Measurements from ENCODE around the gene ARMH1. TPM values are rescaled to one million over a fixed set of nuclear protein-coding genes. Genes with fewer than 3 reads are reported as not detected.

ARMH1 gene
- total RNA-seq = 1.1 TPM in 1 of 2 replicates, not detected in the other

GRCh38 chr1:44674113-44675000 is at the start of gene ARMH1, which contains the start of gene TMEM53:
ARMH1 (plus strand) TSS chr1:44674714; CDS start chr1:44689698, 14,984 bp downstream.
TMEM53 (minus strand) TSS chr1:44674481; CDS start chr1:44674391, 90 bp downstream.

GRCh38 chr1:44730741-44731512 is 56.4 kb downstream of the ARMH1 start, which contains the start of gene RNU5D-1:
RNU5D-1 (minus strand) TSS chr1:44731170.

GRCh38 chr1:44739307-44740178 is 65.0 kb downstream of the ARMH1 start, which contains the start of gene KIF2C:
KIF2C (plus strand) TSS chr1:44739837; CDS start chr1:44739933, 96 bp downstream.

Other genes starting within 250 kb of the ARMH1 start
- gene TMEM53, start 233 bp upstream of the ARMH1 start, total RNA-seq = 3.1 and 5.5 TPM in 2 replicates
- not detected in 2 replicates for gene RNU5D-1, start 56.5 kb downstream of the ARMH1 start, total RNA-seq
- 1.1 and 3.6 TPM in 2 replicates for gene KIF2C, start 65.1 kb downstream of the ARMH1 start, total RNA-seq
- 2,442 and 4,378 TPM in 2 replicates for gene RPS8, start 100.8 kb downstream of the ARMH1 start, total RNA-seq
- under 0.01 TPM in 1 of 2 replicates, not detected in the other for gene BEST4, start 113.5 kb downstream of the ARMH1 start, total RNA-seq
- gene PLK3, start 125.7 kb downstream of the ARMH1 start, total RNA-seq = 15.1 and 30.6 TPM in 2 replicates
- gene DYNLT4, start 132.6 kb downstream of the ARMH1 start, total RNA-seq = 0.24 TPM in 1 of 2 replicates, not detected in the other
- 0.64 and 1.9 TPM in 2 replicates for gene BTBD19, start 133.8 kb downstream of the ARMH1 start, total RNA-seq
- not detected in 2 replicates for gene PTCH2, start 168.5 kb downstream of the ARMH1 start, total RNA-seq